ENCODE results near the gene NUDT8.

- TF ChIP-seq CTCF (IDR thresholded peaks at IDR 0.05): no peak
- TF ChIP-seq POLR2A (IDR thresholded peaks at IDR 0.05): no peak
Measured at GRCh38 chr11:67611165-67611564, 18.6 kb downstream of the NUDT8 start.
